ENCODE results near the gene GBA3. TPM values are rescaled to one million over a fixed set of nuclear protein-coding genes. Genes with fewer than 3 reads are reported as not detected.

Gene GBA3
- total RNA-seq, 5 donors from 2014 or later (not counting 1 experiment from before 2014, with no cell fraction given) = 0.12 TPM; not detected in 4

DNA sequence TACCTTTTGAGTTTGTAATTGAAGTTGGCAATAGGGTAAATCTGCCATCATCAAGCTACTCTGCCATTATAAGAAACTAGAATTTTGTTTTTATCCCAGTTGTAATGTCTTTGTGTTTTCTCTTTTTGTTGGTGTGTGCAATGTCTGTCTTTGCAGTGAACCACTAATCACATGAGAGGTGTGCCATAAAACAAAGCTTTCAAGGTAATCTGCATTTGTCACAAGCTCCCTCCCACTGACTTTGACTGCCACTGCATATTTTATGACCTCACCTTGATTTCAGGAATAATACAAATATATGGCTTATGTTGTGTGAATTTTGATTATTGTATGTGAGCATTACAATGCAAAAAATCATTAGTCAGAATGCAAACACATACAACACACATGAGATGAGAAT lies 9.0 kb upstream of the GBA3 start:
- H3K4me1 ChIP-seq (ENCODE audit: control insufficient read depth in 1 of 2, extremely low read depth in 1 of 2, insufficient read depth in 2 of 2, low read length in 2 of 2) = peaks cover 0 to 11% of the 10 kb centered on the region in 2 experiments
- Mint-ChIP-seq H3K9me3 (no peaks in the 10 kb centered on the region), H3K27ac (no peak overlapping the region), H3K4me1 (peaks cover 8 to 25% (median 11%) of the 10 kb centered on the region in 3 donors), H3K27me3 (no peaks in the 10 kb centered on the region), H3K4me3 (no peak overlapping the region), H3K36me3 (no peaks in the 10 kb centered on the region)
- H3K27me3 ChIP-seq (replicated peaks in 1 of 2; ENCODE audit: control insufficient read depth in 2 of 2, extremely low read depth in 1 of 2, insufficient read depth in 2 of 2, low read length in 1 of 2) = no peaks in the 10 kb centered on the region
- POLR2A ChIA-PET = no interaction called here
- ATAC-seq (replicated peaks in 1 of 4) = no peak
- no peaks in the 10 kb centered on the region for H3K36me3 ChIP-seq (ENCODE audit: control insufficient read depth in 2 of 2, extremely low read depth in 1 of 2, insufficient read depth in 1 of 2, low read length in 1 of 2)
- H3K4me3 ChIP-seq (ENCODE audit: control insufficient read depth in 1 of 2, extremely low read depth in 1 of 2, low read length in 1 of 2) = no peak overlapping the region
- no peaks in the 10 kb centered on the region for H3K9me3 ChIP-seq
- no peak for DNase-seq
- CTCF ChIA-PET = no interaction called here
- H3K27ac ChIP-seq (ENCODE audit: low read length) = no peak overlapping the region

DNA sequence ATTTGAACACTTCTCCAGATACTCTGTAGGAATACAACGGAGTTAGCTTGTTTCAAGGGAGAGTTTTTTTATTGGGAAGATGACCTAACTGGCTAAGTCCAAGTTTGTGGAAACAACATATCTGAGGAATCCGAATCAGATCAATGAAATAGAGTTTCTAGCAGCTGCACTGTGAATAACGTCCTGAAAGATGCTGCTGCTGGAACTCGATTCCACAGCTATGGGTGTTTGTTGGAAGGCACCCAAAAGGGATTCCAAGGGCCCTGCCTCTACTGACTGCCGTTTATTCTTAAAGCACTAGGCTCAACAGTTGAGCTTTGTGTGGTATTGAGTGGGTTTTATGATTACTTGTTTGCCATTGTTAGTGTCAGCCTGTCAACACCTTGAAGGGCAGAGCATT lies 6.6 kb upstream of the GBA3 start:
- Mint-ChIP-seq H3K4me1 (peaks cover 6 to 19% (median 9%) of the 10 kb centered on the region in 3 donors), H3K9me3 (no peaks in the 10 kb centered on the region), H3K27me3 (no peaks in the 10 kb centered on the region), H3K36me3 (no peaks in the 10 kb centered on the region), H3K4me3 (no peak overlapping the region), H3K27ac (no peak overlapping the region)
- Histone ChIP-seq H3K27me3 (replicated peaks in 1 of 2; ENCODE audit: control insufficient read depth in 2 of 2, extremely low read depth in 1 of 2, insufficient read depth in 2 of 2, low read length in 1 of 2) (no peaks in the 10 kb centered on the region), H3K4me1 (ENCODE audit: control insufficient read depth in 1 of 2, extremely low read depth in 1 of 2, insufficient read depth in 2 of 2, low read length in 2 of 2) (peaks cover 0 to 8% of the 10 kb centered on the region in 2 experiments), H3K27ac (ENCODE audit: low read length) (no peak overlapping the region), H3K9me3 (no peaks in the 10 kb centered on the region), H3K4me3 (ENCODE audit: control insufficient read depth in 1 of 2, extremely low read depth in 1 of 2, low read length in 1 of 2) (no peak overlapping the region), H3K36me3 (ENCODE audit: control insufficient read depth in 2 of 2, extremely low read depth in 1 of 2, insufficient read depth in 1 of 2, low read length in 1 of 2) (no peaks in the 10 kb centered on the region)
- ChIA-PET CTCF (interaction anchor here in 1 of 2 donors (1.1 kb wide), 1 partner anchor 275 kb away, joined by 4 read pairs; no protein-coding TSS in a partner anchor), POLR2A (no interaction called here)
- 68% methylated on average over 4 of the region's 5 CpGs for WGBS (ENCODE audit: insufficient coverage)
- ATAC-seq (replicated peaks in 1 of 4) (no peak), DNase-seq (no peak)

DNA sequence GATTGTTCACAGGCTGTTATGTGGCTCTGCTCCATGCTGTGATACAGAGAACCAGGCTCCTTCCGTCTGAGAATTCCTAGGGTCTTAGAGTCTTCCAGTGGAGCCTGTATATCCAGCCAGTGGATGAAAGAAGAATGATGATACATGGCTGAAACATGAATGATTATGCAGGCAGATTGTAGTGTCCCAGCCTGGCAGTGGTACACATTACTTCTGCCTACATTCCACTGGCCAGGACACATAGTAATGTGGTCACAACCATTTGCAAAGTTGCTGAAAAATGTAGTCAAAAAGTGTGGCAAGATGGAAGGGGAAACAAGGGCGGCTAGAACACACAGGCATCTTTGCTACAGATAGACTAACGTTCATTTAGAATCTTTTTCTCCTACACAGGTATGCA lies 4.5 kb upstream of the GBA3 start:
- DNase-seq = no peak
- WGBS (ENCODE audit: insufficient coverage) = no CpG with 5 or more reads among the region's 3 CpGs
- H3K9me3 Mint-ChIP-seq = no peaks in the 10 kb centered on the region
- no peaks in the 10 kb centered on the region for H3K36me3 Mint-ChIP-seq
- no peak overlapping the region for H3K27ac Mint-ChIP-seq
- Histone ChIP-seq H3K27ac (ENCODE audit: low read length) (no peak overlapping the region), H3K4me3 (ENCODE audit: control insufficient read depth in 1 of 2, extremely low read depth in 1 of 2, low read length in 1 of 2) (no peak overlapping the region), H3K27me3 (replicated peaks in 1 of 2; ENCODE audit: control insufficient read depth in 2 of 2, extremely low read depth in 1 of 2, insufficient read depth in 2 of 2, low read length in 1 of 2) (no peaks in the 10 kb centered on the region), H3K36me3 (ENCODE audit: control insufficient read depth in 2 of 2, extremely low read depth in 1 of 2, insufficient read depth in 1 of 2, low read length in 1 of 2) (no peaks in the 10 kb centered on the region), H3K9me3 (no peaks in the 10 kb centered on the region), H3K4me1 (ENCODE audit: control insufficient read depth in 1 of 2, extremely low read depth in 1 of 2, insufficient read depth in 2 of 2, low read length in 2 of 2) (peaks cover 0 to 8% of the 10 kb centered on the region in 2 experiments)
- CTCF ChIA-PET = interaction anchor here (0.6 to 0.7 kb wide), 4 partner anchors 182 to 1658 kb away, joined by 3 read pairs; no protein-coding TSS in a partner anchor
- POLR2A ChIA-PET = interaction anchor here (0.6 to 1.2 kb wide), 3 partner anchors 81 to 1710 kb away, joined by 3 to 5 read pairs (median 5); no protein-coding TSS in a partner anchor
- H3K27me3 Mint-ChIP-seq = no peaks in the 10 kb centered on the region
- no peak for ATAC-seq (replicated peaks in 1 of 4)
- peaks cover 6 to 19% (median 9%) of the 10 kb centered on the region in 3 donors for H3K4me1 Mint-ChIP-seq
- no peak overlapping the region for H3K4me3 Mint-ChIP-seq

DNA sequence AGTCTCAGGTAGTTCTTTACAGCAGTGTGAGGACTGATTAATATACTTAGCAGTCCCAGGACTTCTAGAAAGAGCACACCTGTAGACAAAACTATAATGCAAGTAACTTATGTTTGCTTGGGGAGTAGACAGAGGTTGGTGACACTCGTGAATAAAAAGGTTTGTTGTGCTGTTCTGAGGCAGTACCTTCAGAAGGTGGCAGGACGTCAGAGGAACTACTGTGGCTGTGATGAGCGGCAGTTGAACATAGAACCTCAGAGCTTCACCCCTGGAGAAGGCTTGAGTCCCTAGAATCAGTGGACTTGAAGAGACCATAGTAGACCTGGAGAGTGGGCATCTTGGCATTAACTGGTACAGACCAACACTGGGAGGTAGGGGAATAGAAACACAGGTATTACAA lies 3.3 kb upstream of the GBA3 start:
- WGBS (ENCODE audit: insufficient coverage) = 43% methylated on average over 2 of the region's 3 CpGs
- ChIA-PET POLR2A (no interaction called here), CTCF (no interaction called here)
- Mint-ChIP-seq H3K36me3 (no peaks in the 10 kb centered on the region), H3K4me3 (peak overlapping the region in 1 of 3 donors; percentile 37), H3K27ac (peak overlapping the region in 1 of 2 donors; percentile 73), H3K27me3 (no peaks in the 10 kb centered on the region), H3K9me3 (no peaks in the 10 kb centered on the region), H3K4me1 (peaks cover 6 to 19% (median 9%) of the 10 kb centered on the region in 3 donors)
- DNase-seq (no peak), ATAC-seq (replicated peaks in 1 of 4) (peak in 2 of 4 experiments; percentile 36 to 53)
- H3K27ac ChIP-seq (ENCODE audit: low read length) = no peak overlapping the region
- no peak overlapping the region for H3K4me3 ChIP-seq (ENCODE audit: control insufficient read depth in 1 of 2, extremely low read depth in 1 of 2, low read length in 1 of 2)
- no peaks in the 10 kb centered on the region for H3K9me3 ChIP-seq
- H3K27me3 ChIP-seq (replicated peaks in 1 of 2; ENCODE audit: control insufficient read depth in 2 of 2, extremely low read depth in 1 of 2, insufficient read depth in 2 of 2, low read length in 1 of 2) = no peaks in the 10 kb centered on the region
- H3K4me1 ChIP-seq (ENCODE audit: control insufficient read depth in 1 of 2, extremely low read depth in 1 of 2, insufficient read depth in 2 of 2, low read length in 2 of 2) = peaks cover 0 to 8% of the 10 kb centered on the region in 2 experiments
- no peaks in the 10 kb centered on the region for H3K36me3 ChIP-seq (ENCODE audit: control insufficient read depth in 2 of 2, extremely low read depth in 1 of 2, insufficient read depth in 1 of 2, low read length in 1 of 2)

DNA sequence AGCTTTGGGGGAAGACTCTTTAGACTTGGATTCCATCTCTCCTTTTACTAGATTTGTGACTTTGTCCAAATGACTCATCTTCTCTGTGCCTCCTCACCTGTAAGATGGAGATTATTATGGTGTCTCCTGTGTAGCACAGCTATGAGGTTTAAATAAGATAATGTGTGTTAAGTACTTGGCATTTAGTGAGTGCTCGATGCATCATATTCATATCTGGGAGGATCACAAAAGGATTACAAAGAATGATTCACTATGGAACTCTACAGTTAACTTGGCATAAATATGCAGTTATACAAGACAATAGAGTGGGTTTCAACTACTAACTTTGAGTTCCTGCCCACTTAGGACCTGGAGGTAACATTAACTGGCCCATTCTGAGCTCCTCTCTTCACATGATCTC lies 2.3 kb downstream of the GBA3 start:
- no peak overlapping the region for H3K27ac ChIP-seq (ENCODE audit: low read length)
- no peak for DNase-seq
- H3K4me3 ChIP-seq (ENCODE audit: control insufficient read depth in 1 of 2, extremely low read depth in 1 of 2, low read length in 1 of 2) = no peak overlapping the region
- POLR2A ChIA-PET = no interaction called here
- H3K27me3 ChIP-seq (replicated peaks in 1 of 2; ENCODE audit: control insufficient read depth in 2 of 2, extremely low read depth in 1 of 2, insufficient read depth in 2 of 2, low read length in 1 of 2) = no peaks in the 10 kb centered on the region
- Mint-ChIP-seq H3K4me3 (no peak overlapping the region), H3K27me3 (peaks cover 0 to 6% of the 10 kb centered on the region in 2 donors), H3K27ac (no peak overlapping the region), H3K4me1 (peaks cover 1 to 3% (median 2%) of the 10 kb centered on the region in 3 donors), H3K9me3 (peaks cover 0 to under 1% (median 0%) of the 10 kb centered on the region in 3 donors), H3K36me3 (no peaks in the 10 kb centered on the region)
- CTCF ChIA-PET = interaction anchor here in 1 of 2 donors (0.6 kb wide), 1 partner anchor 910 kb away, joined by 5 read pairs; no protein-coding TSS in a partner anchor
- no CpG with 5 or more reads among the region's 1 CpG for WGBS (ENCODE audit: insufficient coverage)
- no peak for ATAC-seq (replicated peaks in 1 of 4)
- no peaks in the 10 kb centered on the region for H3K9me3 ChIP-seq
- no peaks in the 10 kb centered on the region for H3K4me1 ChIP-seq (ENCODE audit: control insufficient read depth in 1 of 2, extremely low read depth in 1 of 2, insufficient read depth in 2 of 2, low read length in 2 of 2)
- H3K36me3 ChIP-seq (ENCODE audit: control insufficient read depth in 2 of 2, extremely low read depth in 1 of 2, insufficient read depth in 1 of 2, low read length in 1 of 2) = no peaks in the 10 kb centered on the region

DNA sequence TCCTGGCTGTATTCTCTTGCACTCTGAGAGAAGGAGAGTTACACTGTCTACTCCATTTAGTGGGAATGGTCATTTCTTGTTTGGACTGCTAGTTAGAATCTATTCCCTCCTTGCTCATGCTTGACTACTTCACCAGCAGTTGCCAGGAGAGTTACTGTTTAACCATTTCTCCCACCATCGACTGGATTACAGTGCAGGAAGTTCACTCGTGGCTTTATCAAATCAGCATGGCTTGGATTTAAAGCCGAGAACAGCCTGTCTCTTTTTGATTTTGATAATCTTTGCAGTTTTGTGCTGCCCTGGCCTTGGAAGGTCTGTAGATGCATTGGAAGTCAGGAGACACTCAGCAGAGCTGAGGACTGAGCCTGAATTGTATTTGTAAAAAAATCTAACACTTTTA lies 3.2 kb downstream of the GBA3 start:
- Mint-ChIP-seq H3K4me3 (no peak overlapping the region), H3K27me3 (peaks cover 0 to 6% of the 10 kb centered on the region in 2 donors), H3K27ac (no peak overlapping the region), H3K4me1 (no peaks in the 10 kb centered on the region), H3K36me3 (no peaks in the 10 kb centered on the region), H3K9me3 (peaks cover 4 to 7% (median 5%) of the 10 kb centered on the region in 3 donors)
- CTCF ChIA-PET = interaction anchor here in 1 of 2 donors (0.6 kb wide), 1 partner anchor 37 kb away, joined by 5 read pairs; no protein-coding TSS in a partner anchor
- no peak for ATAC-seq (replicated peaks in 1 of 4)
- DNase-seq = no peak
- POLR2A ChIA-PET = no interaction called here
- Histone ChIP-seq H3K36me3 (ENCODE audit: control insufficient read depth in 2 of 2, extremely low read depth in 1 of 2, insufficient read depth in 1 of 2, low read length in 1 of 2) (no peaks in the 10 kb centered on the region), H3K27ac (ENCODE audit: low read length) (no peak overlapping the region), H3K27me3 (replicated peaks in 1 of 2; ENCODE audit: control insufficient read depth in 2 of 2, extremely low read depth in 1 of 2, insufficient read depth in 2 of 2, low read length in 1 of 2) (no peaks in the 10 kb centered on the region), H3K9me3 (no peaks in the 10 kb centered on the region), H3K4me3 (ENCODE audit: control insufficient read depth in 1 of 2, extremely low read depth in 1 of 2, low read length in 1 of 2) (no peak overlapping the region), H3K4me1 (ENCODE audit: control insufficient read depth in 1 of 2, extremely low read depth in 1 of 2, insufficient read depth in 2 of 2, low read length in 2 of 2) (no peaks in the 10 kb centered on the region)
- no CpG with 5 or more reads among the region's 3 CpGs for WGBS (ENCODE audit: insufficient coverage)

DNA sequence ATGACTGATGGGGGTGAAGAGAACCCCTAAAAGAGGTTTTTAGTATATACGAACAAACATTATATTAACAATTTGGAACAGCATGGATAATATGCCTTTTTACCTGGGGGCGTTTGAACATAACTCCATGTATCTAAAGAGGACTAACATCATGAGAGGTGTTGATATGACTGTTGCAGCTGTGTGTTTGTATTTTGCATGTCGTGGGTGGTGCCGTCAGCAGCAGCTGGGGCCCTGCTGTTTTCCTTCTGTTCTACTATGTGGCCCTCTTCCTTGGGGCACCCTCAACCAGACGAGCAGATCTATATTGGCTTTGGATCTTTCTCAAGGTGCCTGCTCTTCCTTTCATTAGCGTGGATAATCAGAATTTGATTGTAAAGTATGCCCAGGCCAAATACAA lies 11.2 kb downstream of the GBA3 start:
- Histone ChIP-seq H3K4me1 (ENCODE audit: control insufficient read depth in 1 of 2, extremely low read depth in 1 of 2, insufficient read depth in 2 of 2, low read length in 2 of 2) (no peaks in the 10 kb centered on the region), H3K27ac (ENCODE audit: low read length) (no peak overlapping the region), H3K36me3 (ENCODE audit: control insufficient read depth in 2 of 2, extremely low read depth in 1 of 2, insufficient read depth in 1 of 2, low read length in 1 of 2) (no peaks in the 10 kb centered on the region), H3K9me3 (no peaks in the 10 kb centered on the region), H3K4me3 (ENCODE audit: control insufficient read depth in 1 of 2, extremely low read depth in 1 of 2, low read length in 1 of 2) (no peak overlapping the region), H3K27me3 (replicated peaks in 1 of 2; ENCODE audit: control insufficient read depth in 2 of 2, extremely low read depth in 1 of 2, insufficient read depth in 2 of 2, low read length in 1 of 2) (no peaks in the 10 kb centered on the region)
- CTCF ChIA-PET = no interaction called here
- Mint-ChIP-seq H3K27ac (no peak overlapping the region), H3K36me3 (no peaks in the 10 kb centered on the region), H3K4me3 (no peak overlapping the region), H3K4me1 (no peaks in the 10 kb centered on the region), H3K27me3 (peaks cover 0 to 5% of the 10 kb centered on the region in 2 donors), H3K9me3 (peaks cover 7 to 12% (median 7%) of the 10 kb centered on the region in 3 donors)
- 100% methylated on average over 2 of the region's 6 CpGs for WGBS (ENCODE audit: insufficient coverage)
- no peak for ATAC-seq (replicated peaks in 1 of 4)
- POLR2A ChIA-PET = no interaction called here
- no peak for DNase-seq

All from T-cell (primary cell).